Lower leg skin (tissue), 4 donors: ENCODE data around the gene ORC6. TPM values are rescaled to one million over a fixed set of nuclear protein-coding genes. Genes with fewer than 3 reads are reported as not detected.

Source experiments
- DNase-seq, 2 donors: peaks; one replicate each; pipeline ENCODE4 v3.0.0-alpha.2; 2019; ENCODE audit warnings: low spot score in 2 of 2
- H3K4me3 ChIP-seq: fragments of 200-600 bp; sonication (generic); 2 replicates; pipeline ENCODE4 v1.5.1; 2017; ENCODE audit warnings: mild to moderate bottlenecking, low read depth; ENCODE audit not compliant: poor library complexity, severe bottlenecking
- CTCF ChIP-seq, 3 donors: fragments of 450-650 bp; IDR thresholded peaks; one replicate each; pipeline ENCODE4 v1.5.1; 2016; ENCODE audit warnings: antibody characterized with exemption in 3 of 3, mild to moderate bottlenecking in 3 of 3, moderate library complexity in 2 of 3
- POLR2A ChIP-seq, 2 donors: fragments of 450-650 bp; IDR thresholded peaks; one replicate each; pipeline ENCODE4 v1.6.1; 2016 to 2017; ENCODE audit warnings: antibody characterized with exemption in 2 of 2, mild to moderate bottlenecking in 1 of 2, moderate library complexity in 1 of 2
- WGBS, 2 donors: methylation state at CpG; one replicate each; pipeline ENCODE4 v1.1.5; 2018; 5-methylcytosine and 5-hydroxymethylcytosine counted together
- intact Hi-C: fragments of 100-400 bp; cut with DNase I; formaldehyde crosslinking; loops from one replicate; pipeline ENCODE4 v1.15.0; 2023; ENCODE audit warnings: low total_unique reads
- total RNA-seq, 4 donors: library from RNA; depleted of rRNA; stranded (reverse); fragments of >200 nt; gene quantifications; one replicate each; pipeline ENCODE4 v1.1.0, GENCODE V29; 2016

The ORC6 gene
- total RNA-seq, 4 donors from 2014 or later = 0.49 to 1.5 (median 1.2) TPM; not detected in 1

GRCh38 chr16:46737621-46738214, 48.3 kb downstream of the ORC6 start:
- H3K4me3 ChIP-seq = no peak overlapping the region
- DNase-seq = no peak
- intact Hi-C loops = no loop called here
- TF ChIP-seq POLR2A (IDR thresholded peaks at IDR 0.05) (no peak), CTCF (IDR thresholded peaks at IDR 0.05) (no peak)
- 86 to 87% methylated on average over 10 to 14 of the region's 14 CpGs for whole genome bisulfite sequencing, 2 donors

- intact Hi-C loops = no loop called here
- WGBS, 2 donors = 54 to 57% methylated on average over 2 of the region's 2 CpGs
- no peak overlapping the region for H3K4me3 ChIP-seq
- no peak for DNase-seq
- no peak for TF ChIP-seq POLR2A (IDR thresholded peaks at IDR 0.05)
- TF ChIP-seq CTCF (IDR thresholded peaks at IDR 0.05) = no peak
Measured at GRCh38 chr16:46739934-46740333, 50.5 kb downstream of the ORC6 start.

GRCh38 chr16:46743232-46743719, 53.8 kb downstream of the ORC6 start:
- DNase-seq = peak in 1 of 2 donors; percentile 70
- TF ChIP-seq CTCF (IDR thresholded peaks at IDR 0.05) (no peak), POLR2A (IDR thresholded peaks at IDR 0.05) (no peak)
- no peak overlapping the region for H3K4me3 ChIP-seq
- WGBS, 2 donors = 22 to 25% methylated on average over 10 of the region's 10 CpGs
- intact Hi-C loops = no loop called here

- intact Hi-C loops = no loop called here
- 87 to 88% methylated on average over 7 of the region's 7 CpGs for WGBS, 2 donors
- TF ChIP-seq CTCF (IDR thresholded peaks at IDR 0.05) (no peak), POLR2A (IDR thresholded peaks at IDR 0.05) (no peak)
- peak in 1 of 2 donors; percentile 40 for DNase-seq
- no peak overlapping the region for H3K4me3 ChIP-seq
Measured at GRCh38 chr16:46745617-46746016, 56.2 kb downstream of the ORC6 start.

- intact Hi-C loops = no loop called here
- TF ChIP-seq POLR2A (IDR thresholded peaks at IDR 0.05) (no peak), CTCF (IDR thresholded peaks at IDR 0.05) (no peak)
- no peak overlapping the region for H3K4me3 ChIP-seq
- DNase-seq = peak in 1 of 2 donors; percentile 76
- WGBS, 2 donors = 64 to 75% methylated on average over 14 to 15 of the region's 15 CpGs
Measured at GRCh38 chr16:46746821-46747776, 57.6 kb downstream of the ORC6 start.

Other genes starting within 250 kb of the ORC6 start
- 1 to 10 TPM in 3 of 4 donors, under 1 TPM in 1; 0.76 to 1.4 (median 1.3) TPM for gene SHCBP1, start 68.3 kb upstream of the ORC6 start, total RNA-seq
- 10 to 100 TPM; 37.2 to 77.0 (median 64.4) TPM for gene VPS35, start 481 bp upstream of the ORC6 start, total RNA-seq
- under 1 TPM in 3 of 4 donors, not detected in 1; 0.11 to 0.86 (median 0.19) TPM for gene MYLK3, start 58.7 kb downstream of the ORC6 start, total RNA-seq
- 10 to 100 TPM in 1 of 4 donors, 1 to 10 TPM in 3; 5.5 to 14.9 (median 7.9) TPM for gene C16orf87, start 141.5 kb downstream of the ORC6 start, total RNA-seq
- gene GPT2, start 194.7 kb downstream of the ORC6 start, total RNA-seq = 100 to 1,000 TPM in 1 of 4 donors, 10 to 100 TPM in 3; 69.8 to 106 (median 83.1) TPM